ENCODE data around the gene LGR6.

DNA sequence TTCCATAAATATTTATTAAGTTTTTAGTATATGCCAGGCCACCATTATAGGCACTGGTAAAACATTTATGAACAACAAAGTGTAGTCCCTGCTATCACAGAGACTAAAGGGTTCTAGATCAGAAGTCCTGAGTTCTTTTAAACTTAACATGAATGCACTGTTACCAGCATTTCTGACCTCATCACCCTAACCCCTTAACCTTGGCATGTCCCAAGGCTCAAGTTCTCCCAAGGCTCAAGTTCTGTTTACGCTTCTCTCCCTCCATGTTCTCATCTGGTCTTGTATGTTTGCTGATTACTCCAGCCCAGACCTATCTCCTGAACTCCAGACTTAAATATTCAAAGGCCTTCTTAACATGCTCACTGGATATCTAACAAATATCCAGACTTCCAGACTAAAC is 93.6 kb downstream of the LGR6 start:
- TF ChIP-seq, protein P1, sequence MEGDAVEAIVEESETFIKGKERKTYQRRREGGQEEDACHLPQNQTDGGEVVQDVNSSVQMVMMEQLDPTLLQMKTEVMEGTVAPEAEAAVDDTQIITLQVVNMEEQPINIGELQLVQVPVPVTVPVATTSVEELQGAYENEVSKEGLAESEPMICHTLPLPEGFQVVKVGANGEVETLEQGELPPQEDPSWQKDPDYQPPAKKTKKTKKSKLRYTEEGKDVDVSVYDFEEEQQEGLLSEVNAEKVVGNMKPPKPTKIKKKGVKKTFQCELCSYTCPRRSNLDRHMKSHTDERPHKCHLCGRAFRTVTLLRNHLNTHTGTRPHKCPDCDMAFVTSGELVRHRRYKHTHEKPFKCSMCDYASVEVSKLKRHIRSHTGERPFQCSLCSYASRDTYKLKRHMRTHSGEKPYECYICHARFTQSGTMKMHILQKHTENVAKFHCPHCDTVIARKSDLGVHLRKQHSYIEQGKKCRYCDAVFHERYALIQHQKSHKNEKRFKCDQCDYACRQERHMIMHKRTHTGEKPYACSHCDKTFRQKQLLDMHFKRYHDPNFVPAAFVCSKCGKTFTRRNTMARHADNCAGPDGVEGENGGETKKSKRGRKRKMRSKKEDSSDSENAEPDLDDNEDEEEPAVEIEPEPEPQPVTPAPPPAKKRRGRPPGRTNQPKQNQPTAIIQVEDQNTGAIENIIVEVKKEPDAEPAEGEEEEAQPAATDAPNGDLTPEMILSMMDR (IDR thresholded peaks at IDR 0.05), result no peak
- TF ChIP-seq POLR2A (IDR thresholded peaks at IDR 0.05), result no peak

Data from testis (tissue), 2 donors.